ENCODE data around the gene CSNK1G1.

CSNK1G1 gene

DNA sequence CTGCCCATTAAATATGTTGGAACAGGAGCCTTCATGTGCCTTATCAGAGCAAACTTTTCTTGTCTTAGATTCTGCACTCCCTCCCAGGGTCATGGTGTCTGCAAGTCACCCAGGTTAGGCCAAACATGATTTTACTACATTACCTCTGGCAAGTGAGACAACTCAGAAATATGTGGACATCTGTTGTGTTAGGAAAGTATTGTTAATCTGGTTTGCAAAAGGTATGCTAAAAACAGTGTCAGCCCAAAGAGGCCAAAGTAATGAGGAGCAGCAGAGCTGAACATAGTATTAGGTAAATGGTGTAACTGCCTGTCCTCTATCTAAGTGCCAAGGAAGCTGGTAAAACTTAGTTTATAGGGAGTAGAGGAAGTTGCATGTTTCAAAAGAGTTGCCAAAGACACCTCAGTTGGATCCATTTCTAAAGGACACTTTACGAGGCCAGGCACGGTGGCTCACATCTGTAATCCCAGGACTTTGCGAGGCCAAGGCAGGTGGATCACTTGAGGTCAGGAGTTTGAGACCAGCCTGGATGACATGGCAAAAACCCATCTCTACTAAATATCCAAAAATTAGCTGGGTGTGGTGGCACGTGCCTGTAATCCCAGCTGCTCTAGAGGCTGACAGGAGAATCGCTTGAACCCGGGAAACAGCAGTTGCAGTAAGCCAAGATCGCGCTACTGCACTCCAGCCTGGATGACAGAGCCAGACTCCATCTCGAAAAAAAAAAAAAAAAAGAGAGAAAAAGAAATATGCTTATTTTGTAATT lies 170.6 kb downstream of the CSNK1G1 start:
- no peak for DNase-seq

DNA sequence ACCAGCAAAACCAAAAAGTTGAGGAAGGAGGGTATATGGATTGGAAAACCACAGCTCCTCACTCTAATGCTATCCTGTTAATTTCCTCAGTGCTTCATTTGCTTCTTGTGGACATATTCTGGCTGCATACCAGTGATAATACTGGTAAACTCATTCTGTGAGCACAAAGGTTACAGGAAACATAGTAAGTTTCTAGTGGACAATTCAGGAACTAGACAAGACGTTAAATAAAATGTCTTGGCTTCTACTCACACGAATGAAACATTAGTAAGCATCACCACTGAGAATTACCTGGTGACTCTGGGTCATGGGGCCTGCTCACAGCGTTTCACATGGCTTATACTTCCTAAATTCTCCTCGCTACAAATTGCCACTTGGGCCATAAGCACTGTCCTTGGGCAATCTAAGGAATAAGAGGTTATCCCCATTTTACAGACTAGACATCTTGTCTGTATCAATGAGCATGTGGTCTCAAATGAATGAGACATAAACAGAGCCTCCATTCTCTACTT lies 173.1 kb downstream of the CSNK1G1 start:
- DNase-seq, result no peak

DNA sequence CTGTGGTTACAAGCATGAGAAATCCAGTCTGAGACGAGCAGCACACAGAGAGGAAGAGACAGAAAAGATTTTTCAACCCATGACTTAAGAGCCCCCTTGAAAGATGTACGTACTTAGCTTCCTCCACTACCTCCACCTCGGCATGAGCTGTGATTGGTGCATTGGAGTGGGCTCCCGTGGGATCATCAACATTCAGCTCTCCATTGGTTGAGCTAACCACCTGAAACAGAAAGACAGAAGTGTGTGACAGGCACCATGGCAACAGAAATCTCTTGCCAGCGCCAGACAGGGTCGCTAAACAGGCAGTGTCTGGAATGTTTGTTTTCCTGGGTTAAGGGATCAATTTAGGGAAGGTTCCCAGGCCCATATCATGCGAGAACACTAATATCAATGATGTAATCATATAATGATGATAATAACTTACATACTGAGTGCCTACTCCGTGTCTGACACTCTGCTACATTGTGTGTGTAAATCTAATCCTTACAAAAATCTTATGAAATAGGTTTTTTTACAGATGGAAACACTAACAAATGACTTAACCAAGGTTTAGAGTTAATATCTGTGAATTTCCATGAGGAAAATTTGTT lies 175.6 kb downstream of the CSNK1G1 start:
- no peak for DNase-seq

DNA sequence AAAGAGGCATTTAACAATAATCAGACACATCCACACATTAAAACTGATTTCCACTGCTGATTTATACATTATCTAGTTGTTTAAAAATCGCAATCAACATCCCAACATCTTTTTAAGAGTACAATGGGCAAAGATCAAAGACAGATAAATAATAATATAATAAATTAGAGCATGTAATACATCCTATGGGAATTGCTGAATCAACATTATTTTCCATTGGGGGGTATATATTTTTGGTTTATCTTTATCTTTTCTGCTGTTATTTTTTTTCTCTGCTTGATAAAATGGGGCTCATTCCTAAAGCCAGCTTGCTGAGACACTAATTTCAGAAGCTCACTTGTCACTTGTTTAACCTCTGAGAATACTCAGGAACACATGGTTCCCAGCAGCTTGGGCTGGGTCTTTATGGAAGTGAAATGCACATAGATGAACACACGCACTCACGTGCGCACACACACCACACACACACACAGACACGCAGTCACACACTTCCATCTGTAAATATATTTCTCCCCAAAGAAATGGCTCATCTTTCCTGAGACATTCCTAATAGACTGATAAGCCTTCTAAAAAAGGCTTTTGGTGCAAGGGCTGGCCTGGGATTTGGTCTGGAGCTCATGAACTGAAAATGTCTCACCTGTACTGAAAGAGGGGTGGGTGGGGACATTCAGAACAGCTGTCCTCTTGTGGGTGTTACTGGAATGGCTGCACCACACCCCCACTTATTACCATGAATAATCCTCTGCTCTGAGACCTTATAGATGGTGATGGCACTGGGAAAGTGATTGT lies 189.7 kb downstream of the CSNK1G1 start:
- no peak for DNase-seq

DNA sequence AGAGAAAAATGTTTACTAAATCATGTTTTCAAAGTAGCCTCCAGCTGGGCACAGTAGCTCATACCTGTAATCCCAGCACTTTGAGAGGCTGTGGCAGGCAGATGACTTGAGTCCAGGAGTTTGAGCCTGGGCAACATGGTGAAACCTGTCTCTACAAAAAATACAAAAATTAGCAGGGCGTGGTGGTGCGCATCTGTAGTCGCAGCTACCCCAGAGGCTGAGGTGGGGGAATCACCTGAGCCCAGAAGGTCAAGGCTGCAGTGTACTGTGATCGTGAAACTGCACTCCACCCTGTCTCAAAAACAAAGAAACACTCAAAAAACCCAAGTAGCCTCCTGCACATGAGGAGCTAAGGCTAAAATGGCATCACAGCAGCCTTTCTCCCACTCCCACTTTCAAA lies 191.5 kb downstream of the CSNK1G1 start:
- DNase-seq, result no peak

DNA sequence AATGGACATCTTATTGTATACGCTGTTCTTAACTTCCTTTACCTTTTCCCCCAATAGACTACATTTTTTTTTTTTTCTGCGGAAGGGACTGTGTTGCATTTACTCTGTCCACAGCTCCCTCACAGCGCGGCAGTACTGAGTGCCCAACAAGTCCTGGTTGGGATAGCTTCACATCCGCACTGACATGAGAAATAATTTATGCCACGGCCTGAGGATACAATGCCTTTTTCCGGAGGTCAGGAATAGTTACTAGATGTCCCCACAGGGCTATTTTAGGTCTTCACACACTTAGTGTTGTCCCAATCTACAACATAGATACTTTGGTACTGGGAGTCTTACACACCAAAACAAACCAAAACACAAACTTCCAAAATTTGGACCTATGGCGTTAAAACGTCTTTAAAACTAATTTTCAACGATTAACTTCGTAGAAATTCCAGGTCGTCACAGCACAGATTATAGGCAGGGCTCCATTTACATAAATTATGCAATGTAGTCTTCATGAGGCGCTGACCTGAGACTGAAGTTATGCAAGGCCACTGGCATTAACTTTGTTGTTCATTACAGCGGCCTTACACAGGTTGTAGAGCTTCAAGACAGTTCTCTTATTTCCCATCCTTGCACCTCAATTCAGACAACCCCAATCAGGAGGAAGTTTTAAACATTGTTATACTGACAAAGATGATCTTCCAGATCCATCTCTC lies 192.2 kb downstream of the CSNK1G1 start:
- no peak for DNase-seq

DNA sequence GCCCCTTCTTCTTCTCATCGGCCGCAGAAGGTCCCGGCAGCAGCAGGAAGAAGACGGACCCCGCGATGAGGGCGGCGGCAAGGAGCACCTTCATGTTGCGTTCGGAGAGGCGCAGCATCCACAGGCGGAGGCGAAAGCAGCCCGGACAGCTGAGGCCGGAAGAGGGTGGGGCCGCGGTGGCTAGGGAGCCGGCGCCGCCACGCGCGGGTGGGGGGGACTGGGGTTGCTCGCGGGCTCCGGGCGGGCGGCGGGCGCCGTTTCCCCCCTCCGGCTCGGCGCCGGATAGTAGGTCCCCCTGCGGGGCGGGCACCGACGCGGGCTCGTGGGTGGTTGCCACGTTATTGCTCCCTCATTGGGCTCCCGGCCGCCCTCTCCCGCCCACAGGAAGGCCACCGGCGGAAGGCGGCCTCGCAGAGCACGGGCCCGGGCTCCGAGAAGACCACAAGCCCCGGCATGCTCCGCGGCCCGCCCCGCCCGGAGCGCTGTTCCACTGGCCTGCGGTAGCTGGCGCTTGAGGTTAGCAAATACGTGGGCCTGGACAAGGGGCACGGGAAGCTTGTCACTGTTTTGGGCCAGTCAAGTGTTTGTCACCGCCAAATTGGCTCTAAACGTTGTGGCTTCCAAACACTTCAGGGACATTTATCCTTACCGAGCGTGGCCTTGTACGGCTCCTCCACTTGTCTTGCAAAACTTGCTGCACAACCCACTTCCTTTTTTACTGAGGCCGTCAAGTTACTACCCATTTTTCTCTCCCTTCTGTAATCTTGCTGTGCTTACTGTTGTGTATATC lies 192.9 kb downstream of the CSNK1G1 start, which contains the start of gene PPIB:
Gene PPIB, minus strand, starts transcription at position 154 of the 790 bp plus-strand sequence. Its CDS starts 36 bp downstream, at position 118.
- peak; percentile 97 for DNase-seq

DNA sequence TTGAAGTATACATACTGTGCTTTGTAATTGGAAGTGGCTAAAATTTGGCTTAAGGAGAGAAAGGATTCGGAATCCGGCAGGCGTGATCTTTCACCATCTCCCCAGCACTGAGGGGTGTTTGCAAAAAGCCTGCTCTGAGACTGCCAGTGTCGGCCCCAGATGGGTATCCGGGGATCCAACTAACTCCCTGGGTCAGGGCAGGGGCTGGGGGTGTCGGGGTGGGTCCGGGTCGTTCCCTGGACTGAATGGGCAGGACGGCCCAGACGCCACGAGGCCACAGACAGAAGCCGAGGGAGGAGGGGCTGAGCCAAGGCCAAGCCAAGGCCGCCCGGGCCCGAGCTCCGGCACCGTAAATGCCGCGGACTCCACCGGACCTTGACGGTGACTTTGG lies 193.5 kb downstream of the CSNK1G1 start:
- no peak for DNase-seq

DNA sequence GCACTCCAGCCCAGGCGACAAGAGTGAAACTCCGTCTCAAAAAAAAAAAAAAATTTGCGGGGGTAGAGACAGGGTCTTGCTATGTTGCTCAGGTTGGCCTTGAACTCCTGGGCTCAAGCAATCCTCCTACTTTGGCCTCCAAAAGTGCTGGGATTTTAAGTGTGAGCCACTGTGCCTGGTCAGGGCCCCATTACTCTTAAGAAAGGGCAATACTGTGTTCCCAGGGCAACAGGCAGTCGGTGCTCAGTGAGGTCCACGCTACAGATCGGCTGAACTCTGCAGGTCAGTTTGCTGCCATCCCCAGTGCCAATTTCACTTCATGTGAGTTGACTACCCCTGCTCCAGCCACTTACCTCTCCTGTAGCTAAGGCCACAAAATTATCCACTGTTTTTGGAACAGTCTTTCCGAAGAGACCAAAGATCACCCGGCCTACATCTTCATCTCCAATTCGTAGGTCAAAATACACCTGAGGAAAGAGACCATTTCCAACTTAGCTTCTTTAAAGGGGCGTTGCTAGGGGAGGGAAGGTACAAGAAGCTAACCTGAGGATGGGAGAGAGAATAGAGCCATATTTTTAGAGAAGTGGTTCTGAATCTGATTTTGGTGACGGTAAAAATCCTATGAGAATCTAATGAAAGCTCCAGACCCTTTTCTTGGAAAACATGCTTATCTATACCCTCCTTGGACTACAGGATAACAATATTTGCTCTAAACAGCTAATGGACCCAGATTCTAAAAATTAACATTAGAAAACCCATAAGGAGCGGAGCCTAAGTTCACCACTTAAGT lies 194.1 kb downstream of the CSNK1G1 start:
- DNase-seq, result no peak

DNA sequence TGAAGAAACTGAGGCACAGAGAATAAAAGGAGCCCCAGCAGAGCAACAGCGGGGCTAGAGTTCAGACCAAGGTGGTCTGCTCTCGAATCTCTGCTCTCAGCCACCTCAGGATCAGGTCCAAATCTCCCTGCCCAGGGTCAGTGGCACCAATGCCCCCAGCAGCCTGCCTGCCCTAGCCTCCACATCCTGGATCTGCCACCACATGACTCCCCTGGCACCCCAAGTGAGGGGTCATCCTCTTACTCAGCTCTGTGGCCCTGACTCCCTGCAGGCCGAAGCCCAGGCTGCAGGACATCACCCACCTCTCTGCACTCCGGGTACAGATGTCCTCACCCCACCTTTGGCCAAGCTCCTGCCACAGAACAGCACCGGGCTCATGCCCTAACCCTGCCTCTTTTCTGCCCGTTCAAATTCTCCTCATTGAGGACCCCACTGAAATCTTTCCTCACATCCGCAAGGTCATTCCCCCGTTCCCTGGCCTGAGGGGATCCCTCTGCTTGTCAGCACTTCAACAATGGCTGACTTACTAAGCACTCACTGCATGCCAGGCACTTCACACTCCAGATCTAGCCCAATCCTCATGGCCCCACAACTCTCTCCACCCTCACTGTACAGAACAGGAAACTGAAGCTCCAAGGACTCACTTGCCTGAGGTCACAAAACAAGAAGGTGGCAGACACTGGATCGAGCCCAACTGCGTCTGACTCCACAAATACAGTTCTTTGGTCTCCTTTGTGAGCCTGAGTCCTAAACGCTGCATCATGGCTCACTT lies 197.4 kb downstream of the CSNK1G1 start:
- no peak for DNase-seq

DNA sequence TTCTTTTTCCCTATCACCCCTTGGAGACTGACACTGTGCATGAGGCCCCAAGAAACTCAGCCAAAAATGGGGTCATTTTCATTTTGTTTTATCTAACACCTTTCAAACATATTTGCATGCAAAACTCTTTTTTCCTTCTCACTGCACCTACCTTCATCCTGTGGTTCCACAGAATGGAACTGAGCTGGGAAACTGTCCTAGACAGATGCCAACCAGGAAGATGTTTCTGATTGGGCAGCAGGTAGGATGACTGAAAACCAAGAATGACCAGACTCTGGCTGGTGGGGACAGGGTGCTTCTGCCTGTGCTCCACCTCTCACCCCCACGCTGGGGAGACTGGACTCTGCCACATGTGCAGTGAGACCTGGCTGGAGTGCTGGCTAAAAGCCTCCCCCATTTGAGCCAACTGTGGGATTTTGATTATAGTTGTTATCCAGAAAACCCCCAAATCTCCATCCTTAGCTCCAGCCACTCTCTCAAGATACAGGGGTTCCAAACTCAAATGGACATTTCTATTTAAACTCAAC lies 198.3 kb downstream of the CSNK1G1 start:
- no peak for DNase-seq

DNA sequence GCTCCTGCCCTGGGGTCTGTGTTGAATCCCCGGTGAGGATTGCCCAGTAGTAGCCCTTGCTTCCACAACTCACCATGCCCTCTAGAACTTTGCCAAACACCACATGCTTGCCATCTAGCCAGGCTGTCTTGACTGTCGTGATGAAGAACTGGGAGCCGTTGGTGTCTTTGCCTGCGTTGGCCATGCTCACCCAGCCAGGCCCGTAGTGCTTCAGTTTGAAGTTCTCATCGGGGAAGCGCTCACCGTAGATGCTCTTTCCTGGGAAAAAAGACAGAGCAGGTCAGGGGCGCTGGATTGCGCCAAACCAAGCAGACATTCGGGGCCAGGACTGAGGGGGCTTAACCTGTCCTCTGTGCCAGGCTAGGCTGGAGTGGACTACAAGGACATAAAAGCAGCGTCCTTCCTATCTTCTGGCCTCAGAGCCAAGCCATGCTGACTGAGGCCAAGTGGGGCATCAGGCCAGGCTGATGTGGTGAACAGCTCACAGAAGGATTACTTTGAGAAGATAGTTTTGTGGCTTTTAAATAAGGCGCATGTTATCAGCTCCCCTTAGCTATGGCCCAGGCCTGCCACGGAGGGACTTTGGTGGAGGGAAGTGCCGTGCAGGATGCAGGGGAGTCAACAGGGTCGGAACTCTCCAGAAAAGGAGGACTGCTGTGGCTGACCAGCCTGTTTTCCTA lies 199.2 kb downstream of the CSNK1G1 start:
- DNase-seq, result no peak

DNA sequence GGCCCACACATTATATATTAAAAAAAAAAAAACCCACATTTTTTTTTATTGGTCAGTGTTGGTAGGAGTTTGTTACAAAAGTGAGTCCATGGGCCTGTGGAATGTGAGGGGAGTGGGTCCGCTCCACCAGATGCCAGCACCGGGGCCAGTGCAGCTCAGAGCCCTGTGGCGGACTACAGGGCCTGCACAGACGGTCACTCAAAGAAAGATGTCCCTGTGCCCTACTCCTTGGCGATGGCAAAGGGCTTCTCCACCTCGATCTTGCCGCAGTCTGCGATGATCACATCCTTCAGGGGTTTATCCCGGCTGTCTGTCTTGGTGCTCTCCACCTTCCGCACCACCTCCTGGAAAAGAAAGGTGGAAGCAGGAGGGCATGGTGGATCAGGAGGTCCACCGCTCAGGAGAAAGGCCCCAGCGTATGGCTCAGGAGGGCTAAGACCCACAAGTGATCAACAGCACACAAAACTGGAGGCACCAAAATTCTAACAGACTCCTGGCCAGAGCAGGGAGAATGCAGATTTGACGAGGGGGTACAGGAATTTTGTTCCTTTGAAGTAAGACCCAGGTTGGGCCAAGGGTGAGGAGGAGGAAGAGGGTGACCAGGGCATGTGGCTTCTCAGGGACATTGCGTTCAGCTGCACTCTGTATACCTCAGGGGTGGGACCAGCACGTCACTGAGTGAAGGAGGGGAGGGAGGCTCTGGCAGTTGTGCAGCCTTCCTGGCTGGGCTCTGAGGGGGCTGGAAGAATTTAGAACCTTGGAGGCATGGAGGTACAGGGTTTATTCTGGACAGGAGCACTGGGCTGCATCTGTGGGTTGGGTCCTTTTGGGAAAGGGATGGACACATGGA lies 199.9 kb downstream of the CSNK1G1 start:
- DNase-seq, result no peak

DNA sequence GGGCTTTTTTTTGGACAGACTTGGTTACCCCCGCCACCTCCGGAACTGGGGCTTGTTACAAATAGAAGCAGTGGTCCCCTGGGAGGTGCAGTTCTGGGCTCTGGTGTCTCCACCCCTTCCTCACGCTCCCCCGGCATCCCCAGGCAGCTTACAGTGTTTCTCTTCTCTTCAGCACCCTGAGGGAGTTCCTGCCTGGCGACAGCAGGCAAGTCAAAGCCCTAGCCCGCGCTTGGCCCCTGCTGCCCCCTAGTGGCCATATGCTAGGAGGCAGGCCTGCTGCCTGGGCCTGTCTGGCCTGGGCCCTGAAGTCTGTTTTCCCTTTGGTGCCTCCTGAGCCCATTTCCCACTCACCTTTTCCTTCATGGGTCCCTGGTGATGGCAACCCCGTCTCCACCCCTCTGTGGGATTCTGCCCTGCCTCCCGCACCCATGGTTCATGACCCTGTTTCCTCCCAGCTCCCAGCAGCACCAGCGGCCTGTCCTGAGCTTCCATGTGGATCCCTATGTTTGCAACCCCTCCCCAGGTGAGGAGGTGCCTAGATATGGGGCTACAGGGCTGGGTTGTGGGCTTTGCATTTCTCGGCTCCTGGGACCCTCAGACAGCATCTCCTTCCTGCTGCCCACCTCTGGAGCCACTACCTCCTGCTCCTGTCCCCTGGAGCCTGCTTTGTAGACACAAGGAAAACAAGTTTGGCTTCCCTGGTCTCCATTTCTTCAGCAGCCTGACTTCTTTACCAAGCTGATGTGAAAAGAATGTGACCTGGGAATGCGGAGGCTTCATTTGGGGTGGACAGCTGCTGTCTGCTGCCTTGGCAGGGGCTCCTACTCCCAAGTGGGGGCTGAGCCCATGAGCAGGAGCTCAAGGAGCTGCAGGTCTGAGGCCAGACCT lies 202.2 kb downstream of the CSNK1G1 start:
- peak; percentile 93 for DNase-seq

DNA sequence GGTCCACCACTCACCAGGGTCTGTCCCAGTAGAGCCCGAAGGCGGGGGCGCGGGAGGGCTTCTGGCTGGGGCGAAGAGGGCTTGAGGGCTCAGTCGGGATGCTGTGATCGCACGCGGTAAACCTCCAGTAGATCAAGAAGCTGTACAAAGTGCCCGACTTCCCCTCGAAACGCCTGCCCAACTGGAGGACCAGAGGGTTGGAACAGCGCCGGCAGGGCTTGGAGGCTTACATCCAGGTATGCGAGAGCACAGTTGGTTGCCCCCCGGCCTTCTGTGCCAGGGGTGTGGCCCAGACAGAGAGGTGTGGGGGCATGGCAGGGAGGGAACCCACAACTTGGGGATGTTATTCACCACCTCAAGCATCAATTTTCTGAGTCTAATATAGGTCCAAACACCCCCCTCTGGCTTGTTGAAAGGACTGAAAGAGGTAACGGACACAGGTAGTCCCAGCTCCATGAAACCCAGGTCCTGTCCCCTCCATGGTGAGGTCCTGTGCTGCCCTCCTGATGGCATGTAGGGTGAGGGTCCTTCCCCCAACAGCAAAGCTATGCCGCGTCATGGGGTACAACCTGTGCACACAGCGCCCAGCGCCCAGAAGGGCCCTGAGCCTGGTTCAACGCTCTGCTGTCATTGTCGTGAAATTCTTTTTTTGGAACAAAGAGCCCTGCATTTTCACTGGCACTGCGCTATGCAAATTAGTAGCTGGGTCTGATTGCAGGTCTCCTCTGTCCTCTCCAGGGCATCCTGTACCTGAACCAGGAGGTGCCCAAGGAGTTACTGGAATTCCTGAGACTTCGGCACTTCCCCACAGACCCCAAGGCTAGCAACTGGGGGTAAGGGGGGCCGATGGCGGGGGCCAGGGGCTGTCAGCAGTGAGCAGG lies 203.2 kb downstream of the CSNK1G1 start:
- DNase-seq, result no peak

DNA sequence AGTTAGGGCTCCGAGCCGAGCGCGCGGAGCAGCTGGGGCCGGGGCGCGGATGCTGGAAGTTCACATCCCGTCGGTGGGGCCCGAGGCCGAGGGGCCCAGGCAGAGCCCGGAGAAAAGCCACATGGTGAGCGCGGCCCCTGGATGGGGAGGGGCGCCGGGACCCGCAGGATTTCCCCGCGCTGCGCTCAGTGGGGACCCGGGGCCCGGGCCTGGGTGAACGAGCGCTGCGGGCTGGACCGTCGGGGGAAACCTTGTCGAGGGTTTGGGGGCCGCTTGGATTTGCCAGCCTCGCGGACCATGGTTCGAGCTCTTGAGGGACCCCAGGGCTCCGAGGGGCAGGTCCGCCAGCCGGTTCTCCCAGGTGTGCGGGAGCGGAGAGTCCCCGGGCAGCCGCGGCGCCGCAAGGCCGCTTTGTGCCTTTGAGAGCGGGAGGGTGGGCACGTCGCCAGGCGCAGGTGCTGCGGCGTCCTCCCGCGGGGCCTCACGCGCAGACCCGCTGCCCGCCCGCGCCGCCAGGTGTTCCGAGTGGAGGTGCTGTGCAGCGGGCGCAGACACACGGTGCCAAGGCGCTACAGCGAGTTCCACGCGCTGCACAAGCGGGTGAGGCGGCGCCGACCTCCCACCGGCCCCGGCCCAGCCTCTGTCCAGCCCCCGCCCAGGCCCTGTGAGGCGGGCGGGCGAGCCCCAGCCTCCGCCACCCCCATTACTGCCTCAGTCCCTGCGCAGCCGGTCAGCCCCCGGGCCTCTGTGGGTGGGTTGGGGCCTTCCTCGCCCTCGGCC lies 204.1 kb downstream of the CSNK1G1 start, which contains the start of gene SNX22:
Gene SNX22, plus strand, starts transcription at position 5 of the 780 bp plus-strand sequence. Its CDS starts 45 bp downstream, at position 50.
- DNase-seq, result no peak

Measured in stimulated activated CD4-positive, alpha-beta T cell treated with anti-CD3 and anti-CD28 coated beads, Interleukin-4, amount 100 ng/mL, for 24 hours (primary cell).